CD4-positive, alpha-beta memory T cell (primary cell): ENCODE measurements around the gene B4GALNT1. TPM values are rescaled to one million over a fixed set of nuclear protein-coding genes. Genes with fewer than 3 reads are reported as not detected.
A peak's percentile ranks its signal among the peaks of the same experiment; 100 is the strongest.

Experiments
- CTCF ChIA-PET: fragments of 350-600 bp; sonication (Branson Sonifier 250); formaldehyde crosslinking; loops from one replicate; lab custom pipeline; 2021; ENCODE audit warnings: inconsistent platforms; ENCODE audit not compliant: partially characterized antibody; lab: Charles Lee
- POLR2A ChIA-PET: fragments of 350-600 bp; sonication (Branson Sonifier 250); formaldehyde crosslinking; loops from one replicate; lab custom pipeline; 2021; ENCODE audit not compliant: partially characterized antibody; lab: Charles Lee
- DNase-seq, 5 donors: peaks; one replicate each; pipeline versions ENCODE4 v3.0.0 to v3.0.0-alpha.2; 2020 to 2022; ENCODE audit warnings: mixed read lengths in 1 of 5
- H3K27ac ChIP-seq: one replicate; pipeline ENCODE4 v1.7.0; 2013; ENCODE audit warnings: low read depth, low read length
- H3K27me3 ChIP-seq: 2 replicates; pipeline ENCODE4 v1.7.0; 2013; ENCODE audit warnings: mild to moderate bottlenecking, low read length, moderate library complexity; ENCODE audit not compliant: insufficient read depth
- H3K36me3 ChIP-seq: 2 replicates; pipeline ENCODE4 v1.7.0; 2013; ENCODE audit warnings: mild to moderate bottlenecking, low read length, moderate library complexity; ENCODE audit not compliant: insufficient read depth
- H3K4me1 ChIP-seq: 2 replicates; pipeline ENCODE4 v1.7.0; 2013; ENCODE audit warnings: mild to moderate bottlenecking, low read length, moderate library complexity; ENCODE audit not compliant: insufficient read depth
- H3K4me3 ChIP-seq, 2 donors: one replicate each; pipeline ENCODE4 v1.7.0; 2013; ENCODE audit warnings: low read length in 2 of 2, mild to moderate bottlenecking in 1 of 2
- H3K9me3 ChIP-seq, 2 donors: one replicate each; pipeline ENCODE4 v1.7.0; 2013; ENCODE audit warnings: low read length in 2 of 2, control low read depth in 1 of 2; ENCODE audit not compliant: control insufficient read depth in 1 of 2
- H3K27ac Mint-ChIP-seq, 7 donors: one replicate each; pipeline ENCODE4 v1.8.0; 2020 to 2021; ENCODE audit warnings: mixed read lengths in 7 of 7, mild to moderate bottlenecking in 6 of 7, inconsistent platforms in 3 of 7, moderate library complexity in 3 of 7
- H3K27me3 Mint-ChIP-seq, 2 donors: one replicate each; pipeline ENCODE4 v1.8.0; 2020 to 2021; ENCODE audit warnings: mixed read lengths in 2 of 2
- H3K36me3 Mint-ChIP-seq, 2 donors: one replicate each; pipeline ENCODE4 v1.8.0; 2020 to 2021; ENCODE audit warnings: mixed read lengths in 2 of 2, inconsistent platforms in 1 of 2, mild to moderate bottlenecking in 1 of 2
- H3K4me1 Mint-ChIP-seq, 4 donors: one replicate each; pipeline ENCODE4 v1.8.0; 2020 to 2021; ENCODE audit warnings: mixed read lengths in 4 of 4, mild to moderate bottlenecking in 1 of 4
- H3K4me3 Mint-ChIP-seq, 8 donors: one replicate each; pipeline ENCODE4 v1.8.0; 2020 to 2021; ENCODE audit warnings: mixed read lengths in 8 of 8, mild to moderate bottlenecking in 7 of 8, moderate library complexity in 6 of 8, inconsistent platforms in 3 of 8
- H3K9me3 Mint-ChIP-seq, 8 donors: one replicate each; pipeline ENCODE4 v1.8.0; 2020 to 2021; ENCODE audit warnings: mixed read lengths in 8 of 8, mild to moderate bottlenecking in 5 of 8, inconsistent platforms in 3 of 8, moderate library complexity in 1 of 8
- intact Hi-C: fragments of 100-400 bp; cut with micrococcal nuclease; formaldehyde crosslinking; loops from one replicate; pipeline ENCODE4 v1.15.1; 2023
- polyA plus RNA-seq, 2 donors: library from polyadenylated mRNA; unstranded; fragments of 300-500 nt; fragmentation: Illumina TruSeq; gene quantifications; one replicate each; pipeline ENCODE4 v1.2.3, GENCODE V29; 2021
- total RNA-seq, 2 experiments: library from RNA; stranded (reverse); gene quantifications; one replicate each; pipeline ENCODE4 v1.2.3, GENCODE V29; 2021

B4GALNT1 gene
- total and polyA plus RNA-seq, 4 experiments from 2014 or later = not detected

DNA sequence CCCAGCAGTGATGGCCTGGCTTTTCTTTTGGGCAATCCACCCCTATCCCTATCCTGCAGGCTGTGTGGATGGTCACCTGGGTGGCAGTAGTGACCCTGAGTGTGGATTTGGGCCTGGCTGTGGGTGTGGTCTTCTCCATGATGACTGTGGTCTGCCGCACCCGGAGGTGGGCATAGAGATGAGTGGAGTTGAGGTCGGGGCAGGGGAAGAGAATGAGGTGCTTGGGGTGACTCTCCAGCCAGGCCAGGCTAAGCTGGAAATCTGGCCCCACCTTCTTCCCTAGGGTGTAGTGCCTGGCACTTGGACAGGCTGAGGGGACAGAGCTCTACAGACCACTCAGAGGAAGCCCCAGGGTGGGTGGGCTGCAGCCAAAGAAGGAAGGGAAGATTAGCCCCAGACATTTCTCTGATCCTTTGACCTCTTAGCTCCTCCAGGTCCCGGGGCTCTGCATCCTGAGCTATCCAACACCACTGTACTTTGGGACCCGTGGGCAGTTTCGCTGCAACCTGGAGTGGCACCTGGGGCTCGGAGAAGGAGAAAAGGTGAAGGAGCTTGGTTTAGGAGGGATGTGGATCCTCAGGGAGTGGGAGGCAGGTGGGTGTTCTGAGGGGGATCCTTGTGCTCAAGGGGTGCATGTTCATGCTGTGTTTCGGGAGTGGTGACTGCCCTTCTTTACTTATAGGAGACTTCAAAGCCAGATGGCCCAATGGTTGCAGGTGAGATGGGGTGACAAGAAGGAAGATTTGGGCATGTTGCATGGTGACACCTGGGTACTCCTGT is 8.4 kb downstream of the B4GALNT1 start:
- peaks cover 81% of the 10 kb centered on the region for H3K27me3 ChIP-seq

DNA sequence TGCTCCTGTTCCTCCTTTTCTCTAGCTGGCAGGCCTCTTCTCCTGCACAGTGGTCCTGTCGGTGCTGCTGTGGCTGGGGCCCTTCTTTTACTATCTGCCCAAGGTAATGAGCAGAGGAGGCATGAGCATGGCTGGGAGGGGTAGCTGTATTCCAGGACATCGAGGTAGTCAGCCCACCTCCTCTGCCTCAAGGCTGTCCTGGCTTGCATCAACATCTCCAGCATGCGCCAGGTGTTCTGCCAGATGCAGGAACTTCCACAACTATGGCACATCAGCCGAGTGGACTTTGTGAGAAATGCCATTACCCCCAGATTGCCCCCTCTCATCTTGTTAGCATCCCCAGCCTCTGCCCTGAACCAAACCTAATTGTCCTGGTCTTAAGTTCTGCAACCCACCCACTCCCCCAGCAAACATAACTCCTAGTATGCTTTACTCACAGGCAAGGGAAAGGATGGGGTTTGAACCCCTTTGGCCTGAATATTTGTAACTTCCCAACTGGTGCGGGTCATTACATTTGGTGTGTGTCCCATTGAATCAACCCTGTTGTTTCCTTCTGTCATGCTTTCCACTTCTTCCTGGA is 9.1 kb downstream of the B4GALNT1 start:
- no peaks in the 10 kb centered on the region for H3K36me3 Mint-ChIP-seq
- intact Hi-C loops = no loop called here
- Histone ChIP-seq H3K4me3 (no peak overlapping the region), H3K36me3 (no peaks in the 10 kb centered on the region), H3K27me3 (peaks cover 88% of the 10 kb centered on the region), H3K9me3 (no peaks in the 10 kb centered on the region), H3K27ac (no peak overlapping the region), H3K4me1 (peaks cover 36% of the 10 kb centered on the region)
- no peak overlapping the region for H3K4me3 Mint-ChIP-seq
- peak overlapping the region in 1 of 7 donors; percentile 59 for H3K27ac Mint-ChIP-seq
- H3K4me1 Mint-ChIP-seq = peaks cover 25 to 40% (median 31%) of the 10 kb centered on the region in 4 donors
- POLR2A ChIA-PET = no interaction called here
- CTCF ChIA-PET = interaction anchor here (0.9 to 2.1 kb wide), 3 partner anchors 9 to 42 kb away, joined by 3 to 8 read pairs (median 4); partner anchors contain the start of gene B4GALNT1
- peaks cover 81 to 85% of the 10 kb centered on the region in 2 donors for H3K27me3 Mint-ChIP-seq
- H3K9me3 Mint-ChIP-seq = no peaks in the 10 kb centered on the region
- DNase-seq = no peak

More for the DNA sequence above, 8.4 kb downstream of the B4GALNT1 start:
- Histone ChIP-seq H3K4me1 (peaks cover 31% of the 10 kb centered on the region), H3K4me3 (no peak overlapping the region), H3K36me3 (no peaks in the 10 kb centered on the region), H3K27ac (no peak overlapping the region), H3K9me3 (no peaks in the 10 kb centered on the region)
- DNase-seq = no peak
- Mint-ChIP-seq H3K4me1 (peaks cover 21 to 34% (median 26%) of the 10 kb centered on the region in 4 donors), H3K27ac (no peak overlapping the region), H3K36me3 (no peaks in the 10 kb centered on the region), H3K4me3 (no peak overlapping the region), H3K9me3 (no peaks in the 10 kb centered on the region), H3K27me3 (peaks cover 80 to 85% of the 10 kb centered on the region in 2 donors)
- intact Hi-C loops = no loop called here
- CTCF ChIA-PET = interaction anchor here (0.9 to 2.1 kb wide), 4 partner anchors 8 to 166 kb away, joined by 3 to 8 read pairs (median 4); partner anchors contain the start of gene B4GALNT1
- POLR2A ChIA-PET = no interaction called here

- Mint-ChIP-seq H3K27me3 (peaks cover 83% of the 10 kb centered on the region in 2 donors), H3K9me3 (no peaks in the 10 kb centered on the region), H3K4me1 (peaks cover 26 to 41% (median 33%) of the 10 kb centered on the region in 4 donors), H3K36me3 (no peaks in the 10 kb centered on the region), H3K27ac (peak overlapping the region in 1 of 7 donors; percentile 59), H3K4me3 (no peak overlapping the region)
- peaks cover 36% of the 10 kb centered on the region for H3K4me1 ChIP-seq
- ChIA-PET CTCF (interaction anchor here (0.9 to 4.1 kb wide), 5 partner anchors 10 to 165 kb away, joined by 3 to 50 read pairs (median 8); partner anchors contain the start of genes B4GALNT1 and GLI1), POLR2A (interaction anchor here (1.2 kb wide), 1 partner anchor 40 kb away, joined by 5 read pairs; no protein-coding TSS in a partner anchor)
- H3K36me3 ChIP-seq = no peaks in the 10 kb centered on the region
- DNase-seq = no peak
- H3K27me3 ChIP-seq = peaks cover 86% of the 10 kb centered on the region
- no peaks in the 10 kb centered on the region for H3K9me3 ChIP-seq
- intact Hi-C loops = no loop called here
- no peak overlapping the region for H3K27ac ChIP-seq
- H3K4me3 ChIP-seq = no peak overlapping the region
These were observed 9.6 kb downstream of the B4GALNT1 start for GRCh38 chr12:57623385-57623784.

- DNase-seq = no peak
- peaks cover 25 to 41% (median 33%) of the 10 kb centered on the region in 4 donors for H3K4me1 Mint-ChIP-seq
- intact Hi-C loops = no loop called here
- Histone ChIP-seq H3K27ac (no peak overlapping the region), H3K4me3 (no peak overlapping the region), H3K4me1 (peaks cover 31% of the 10 kb centered on the region), H3K36me3 (no peaks in the 10 kb centered on the region), H3K27me3 (peaks cover 81% of the 10 kb centered on the region), H3K9me3 (no peaks in the 10 kb centered on the region)
- no peaks in the 10 kb centered on the region for H3K36me3 Mint-ChIP-seq
- CTCF ChIA-PET = interaction anchor here (0.8 to 4.1 kb wide), 12 partner anchors 9 to 170 kb away, joined by 3 to 50 read pairs (median 6); partner anchors contain the start of genes B4GALNT1 and GLI1
- peak overlapping the region in 6 of 8 donors; percentile 55 to 86 (median 73) for H3K4me3 Mint-ChIP-seq
- peak overlapping the region in 2 of 7 donors; percentile 23 to 54 for H3K27ac Mint-ChIP-seq
- H3K27me3 Mint-ChIP-seq = peaks cover 84% of the 10 kb centered on the region in 2 donors
- H3K9me3 Mint-ChIP-seq = no peaks in the 10 kb centered on the region
- POLR2A ChIA-PET = interaction anchor here (1.2 kb wide), 2 partner anchors 39 to 164 kb away, joined by 3 to 5 read pairs; no protein-coding TSS in a partner anchor
These were observed 10.4 kb downstream of the B4GALNT1 start for GRCh38 chr12:57622293-57623245.

DNA sequence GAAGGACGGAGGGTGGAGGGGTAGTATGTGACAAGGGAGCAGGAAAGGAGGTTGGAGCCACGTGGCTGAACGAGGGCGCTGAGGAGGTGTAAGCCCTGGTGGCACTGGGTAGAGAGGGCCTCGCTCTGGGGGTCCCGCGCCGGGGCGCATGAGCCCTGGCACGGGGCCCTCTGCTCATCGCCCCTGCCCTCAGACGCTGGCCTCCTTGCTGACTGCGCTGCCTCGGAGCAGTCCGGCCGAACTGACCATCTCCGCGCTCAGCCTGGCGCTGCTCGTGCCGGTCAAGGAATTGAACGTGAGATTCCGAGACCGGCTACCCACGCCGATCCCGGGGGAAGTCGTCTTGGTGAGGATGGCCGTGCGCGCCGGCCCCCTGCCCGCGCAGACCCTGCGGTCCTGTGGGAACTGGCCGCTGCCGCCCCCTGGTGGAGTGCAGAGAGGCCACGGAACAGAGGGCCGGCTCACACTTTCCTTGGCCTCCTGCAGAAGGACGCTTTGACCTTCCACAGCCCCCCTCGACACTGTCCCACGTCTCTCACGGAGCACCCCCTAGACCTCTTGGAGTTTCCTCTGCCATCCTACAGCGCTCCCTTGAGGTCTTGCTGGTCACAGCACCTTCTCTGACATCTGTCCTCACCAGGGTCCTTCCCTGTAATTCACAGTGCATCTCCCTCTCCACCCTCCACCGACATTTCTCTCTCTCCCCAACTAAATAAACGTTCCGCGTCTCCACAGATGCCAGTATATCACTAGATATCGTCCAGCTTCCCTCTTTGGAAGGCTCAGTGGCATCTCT is 11.3 kb downstream of the B4GALNT1 start:
- POLR2A ChIA-PET = interaction anchor here (1.0 to 2.5 kb wide), 6 partner anchors 38 to 163 kb away, joined by 3 to 11 read pairs (median 4); partner anchors contain the start of gene OS9
- peak overlapping the region; percentile 63 to 90 (median 76) for H3K4me3 Mint-ChIP-seq
- no peaks in the 10 kb centered on the region for H3K9me3 Mint-ChIP-seq

More for the DNA sequence above, 11.3 kb downstream of the B4GALNT1 start:
- Histone ChIP-seq H3K36me3 (no peaks in the 10 kb centered on the region), H3K27ac (no peak overlapping the region), H3K4me3 (peak overlapping the region in 1 of 2 donors; percentile 23), H3K9me3 (no peaks in the 10 kb centered on the region), H3K27me3 (peaks cover 79% of the 10 kb centered on the region), H3K4me1 (peaks cover 29% of the 10 kb centered on the region)
- CTCF ChIA-PET = interaction anchor here (0.8 to 4.1 kb wide), 20 partner anchors 8 to 169 kb away, joined by 3 to 68 read pairs (median 5); partner anchors contain the start of genes B4GALNT1, GLI1 and PIP4K2C
- Mint-ChIP-seq H3K36me3 (no peaks in the 10 kb centered on the region), H3K27ac (peak overlapping the region in 2 of 7 donors; percentile 23 to 77), H3K4me1 (peaks cover 24 to 36% (median 28%) of the 10 kb centered on the region in 4 donors), H3K27me3 (peaks cover 82 to 87% of the 10 kb centered on the region in 2 donors)
- peak; percentile 34 to 57 (median 39) for DNase-seq
- intact Hi-C loops = loop anchor here (1.0 to 2.0 kb wide), 3 partner anchors 31 to 162 kb away; partner anchors contain the start of genes GLI1 and PIP4K2C
